ENCODE data around the gene FAN1.

FAN1 gene

DNA sequence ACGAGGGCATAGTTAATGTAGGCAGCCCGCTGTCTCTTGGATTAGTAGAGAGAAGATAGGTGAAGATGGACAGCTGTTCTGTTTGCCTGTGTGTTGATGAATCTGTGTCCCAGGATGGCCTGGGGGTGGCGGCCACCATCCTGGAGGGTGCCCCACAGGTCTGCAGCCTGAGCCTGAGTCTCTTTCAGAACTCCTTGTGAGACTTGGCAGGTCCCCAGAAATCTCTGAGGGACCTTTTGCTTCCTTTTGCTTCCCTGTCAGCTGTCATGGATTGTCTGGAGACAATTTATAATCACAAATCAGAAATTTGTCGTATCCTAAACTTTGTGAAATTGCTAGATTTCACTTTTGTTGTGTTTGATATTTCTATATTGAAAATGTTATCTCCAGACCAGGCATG, 17.4 kb downstream of the FAN1 start:
- no peak for DNase-seq (ENCODE audit: low spot score)

DNA sequence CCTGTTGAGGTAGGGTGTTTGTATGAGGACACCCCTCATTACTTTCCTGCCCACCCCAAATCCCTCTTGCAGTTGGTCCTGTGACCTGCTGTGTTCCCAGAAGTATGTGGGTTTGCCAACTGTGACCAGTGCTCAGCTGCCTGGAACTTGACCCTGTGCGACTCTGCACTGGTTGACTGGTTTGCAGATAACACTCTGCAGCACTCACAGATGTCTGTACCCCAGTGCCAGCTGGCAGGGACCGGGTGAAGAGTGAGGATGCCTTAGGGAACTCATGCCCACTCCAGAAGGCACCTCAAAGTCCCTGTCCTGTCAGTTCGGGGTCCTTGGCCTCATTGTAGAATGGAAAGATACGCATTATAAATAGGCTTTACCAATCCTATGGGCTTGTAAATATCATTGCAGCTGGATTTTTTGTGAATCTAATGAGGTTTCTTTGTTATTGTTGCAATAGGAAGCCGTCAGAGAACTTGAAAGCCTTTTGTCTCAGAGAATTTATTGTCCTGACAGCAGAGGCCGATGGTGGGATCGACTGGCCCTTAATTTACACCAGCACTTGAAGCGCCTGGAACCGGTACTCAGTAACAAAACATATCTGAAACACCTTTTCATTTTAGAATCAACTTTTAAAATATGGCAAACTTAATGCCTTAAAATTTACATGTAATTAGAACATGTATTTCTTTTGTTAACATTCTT, 18.2 kb downstream of the FAN1 start:
- no peak for DNase-seq (ENCODE audit: low spot score)

GRCh38 chr15:30922480-30923311, 19.0 kb downstream of the FAN1 start:
- peak; percentile 13 for DNase-seq (ENCODE audit: low spot score)

GRCh38 chr15:30923429-30923828, 19.7 kb downstream of the FAN1 start:
- no peak for DNase-seq (ENCODE audit: low spot score)

- DNase-seq (ENCODE audit: low spot score) = no peak
Observed at GRCh38 chr15:30924353-30924752, 20.6 kb downstream of the FAN1 start.

DNA sequence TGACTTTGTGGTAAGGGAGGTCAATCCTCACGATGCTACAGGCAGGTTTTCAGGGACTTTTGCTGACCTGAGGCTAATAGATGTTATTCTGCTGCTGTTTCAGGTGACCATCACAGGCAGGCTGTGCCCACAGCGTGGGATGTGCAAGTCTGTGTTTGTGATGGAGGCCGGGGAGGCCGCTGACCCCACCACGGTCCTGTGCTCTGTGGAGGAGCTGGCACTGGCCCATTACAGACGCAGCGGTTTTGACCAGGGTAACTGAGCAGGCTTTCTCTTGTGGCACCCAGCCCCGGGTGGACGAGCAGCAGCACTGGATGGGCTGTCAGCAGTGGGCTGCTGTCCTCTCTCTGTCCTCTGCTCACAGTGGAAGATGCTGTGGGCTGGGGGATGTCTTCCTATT, 22.0 kb downstream of the FAN1 start:
- DNase-seq (ENCODE audit: low spot score) = no peak

DNA sequence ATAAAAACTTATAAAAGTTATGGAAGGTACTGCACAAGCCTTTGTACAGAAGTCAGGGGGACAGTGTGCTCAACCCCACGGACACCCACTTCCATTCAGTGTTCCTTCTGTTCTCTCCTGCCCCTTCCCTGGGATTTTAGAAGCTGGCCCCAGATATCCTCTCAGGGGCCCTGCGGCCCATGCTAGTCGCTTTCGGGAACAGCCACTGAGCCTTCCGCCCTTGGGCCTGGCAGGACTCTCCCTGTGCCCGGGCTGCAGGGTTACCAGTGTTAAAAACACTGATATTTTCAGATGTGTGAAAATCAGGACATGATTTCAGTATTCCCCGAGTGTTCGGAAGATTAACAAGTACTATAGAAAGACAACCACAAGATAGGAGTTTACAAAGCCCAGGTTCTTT, 22.4 kb downstream of the FAN1 start:
- DNase-seq (ENCODE audit: low spot score) = no peak

- no peak for DNase-seq (ENCODE audit: low spot score)
Observed at GRCh38 chr15:30927148-30927761, 23.5 kb downstream of the FAN1 start.

GRCh38 chr15:30928076-30928475, 24.4 kb downstream of the FAN1 start:
- DNase-seq (ENCODE audit: low spot score) = no peak

- peak; percentile 25 for DNase-seq (ENCODE audit: low spot score)
Observed at GRCh38 chr15:30929064-30929669, 25.5 kb downstream of the FAN1 start.

GRCh38 chr15:30929982-30930381, 26.3 kb downstream of the FAN1 start:
- DNase-seq (ENCODE audit: low spot score) = no peak

DNA sequence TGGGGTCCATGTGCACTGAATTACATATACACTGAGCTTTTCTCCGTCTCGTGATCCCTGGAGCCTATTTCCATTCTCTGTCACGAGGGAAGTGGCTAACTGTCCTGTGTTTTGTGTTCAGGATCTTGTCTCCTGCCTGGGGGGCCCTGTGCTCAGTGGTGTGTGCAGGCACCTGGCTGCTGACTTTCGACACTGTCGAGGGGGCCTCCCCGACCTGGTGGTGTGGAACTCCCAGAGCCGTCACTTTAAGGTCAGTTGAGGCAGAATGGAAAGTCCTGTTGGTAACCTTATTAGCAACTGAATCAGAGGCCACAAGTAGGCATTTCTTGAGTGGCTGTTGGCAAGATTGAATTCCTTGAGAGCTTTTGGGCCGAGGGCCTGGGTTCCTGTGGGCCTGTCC, 26.7 kb downstream of the FAN1 start:
- DNase-seq (ENCODE audit: low spot score) = no peak

DNA sequence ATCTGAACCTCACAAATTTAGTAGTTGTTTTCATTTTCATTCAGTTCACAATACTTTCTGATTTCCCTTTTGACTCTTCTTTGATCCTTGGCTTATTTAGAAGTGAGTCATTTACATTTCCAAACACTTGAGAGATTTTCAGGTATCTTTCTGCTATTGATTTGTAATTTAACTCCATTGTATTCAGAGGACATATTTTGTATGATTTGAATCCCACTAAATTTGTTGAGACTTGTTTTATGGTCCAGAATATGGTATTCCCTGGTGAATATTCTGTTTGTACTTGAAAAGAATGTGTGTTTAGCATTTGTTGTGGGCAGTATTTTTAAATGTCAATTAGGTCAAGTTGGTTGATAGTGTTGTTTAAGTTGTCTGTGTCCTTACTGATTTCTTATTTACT, 29.6 kb downstream of the FAN1 start:
- DNase-seq (ENCODE audit: low spot score) = no peak

GRCh38 chr15:30939161-30939560, 35.4 kb downstream of the FAN1 start:
- no peak for DNase-seq (ENCODE audit: low spot score)

DNA sequence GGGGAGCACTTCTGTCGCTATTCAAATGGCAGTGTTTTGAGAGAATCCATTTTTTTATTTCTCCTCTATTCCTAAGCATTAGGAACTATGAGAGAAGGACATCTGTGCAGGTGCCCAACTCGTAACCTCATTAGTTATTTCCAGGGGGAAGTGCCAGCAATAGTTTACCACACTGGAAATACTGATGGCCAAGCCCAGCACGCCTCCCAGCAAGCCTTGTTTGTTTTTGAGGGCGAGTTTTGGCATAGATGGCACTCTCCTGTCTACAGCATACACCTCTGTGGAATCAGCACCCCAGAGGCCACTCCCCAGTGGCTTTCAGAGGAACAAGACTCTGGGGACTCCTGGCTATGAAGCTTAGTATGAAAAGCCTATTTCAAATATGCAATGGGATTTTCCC, 36.6 kb downstream of the FAN1 start:
- peak; percentile 33 for DNase-seq (ENCODE audit: low spot score)

DNA sequence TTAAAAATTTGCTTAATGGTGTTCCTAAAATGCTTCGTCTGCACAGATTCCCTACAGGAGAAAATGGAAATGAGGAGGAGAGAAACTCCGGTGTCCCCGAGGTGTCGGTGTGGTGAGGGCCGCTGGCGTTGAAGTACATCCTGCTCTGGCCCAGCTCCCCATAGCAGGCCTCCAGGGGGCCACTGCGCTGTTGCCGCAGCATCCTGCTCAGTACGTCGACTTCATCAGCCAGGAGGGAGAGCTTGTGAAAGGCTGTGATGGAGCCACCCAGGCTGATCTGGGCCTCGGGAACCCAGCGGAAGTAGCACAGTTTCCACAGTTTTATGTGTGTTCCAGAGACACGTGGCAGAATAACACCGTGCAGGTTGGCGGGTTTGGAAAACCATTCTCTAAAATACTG, 37.8 kb downstream of the FAN1 start:
- no peak for DNase-seq (ENCODE audit: low spot score)

DNA sequence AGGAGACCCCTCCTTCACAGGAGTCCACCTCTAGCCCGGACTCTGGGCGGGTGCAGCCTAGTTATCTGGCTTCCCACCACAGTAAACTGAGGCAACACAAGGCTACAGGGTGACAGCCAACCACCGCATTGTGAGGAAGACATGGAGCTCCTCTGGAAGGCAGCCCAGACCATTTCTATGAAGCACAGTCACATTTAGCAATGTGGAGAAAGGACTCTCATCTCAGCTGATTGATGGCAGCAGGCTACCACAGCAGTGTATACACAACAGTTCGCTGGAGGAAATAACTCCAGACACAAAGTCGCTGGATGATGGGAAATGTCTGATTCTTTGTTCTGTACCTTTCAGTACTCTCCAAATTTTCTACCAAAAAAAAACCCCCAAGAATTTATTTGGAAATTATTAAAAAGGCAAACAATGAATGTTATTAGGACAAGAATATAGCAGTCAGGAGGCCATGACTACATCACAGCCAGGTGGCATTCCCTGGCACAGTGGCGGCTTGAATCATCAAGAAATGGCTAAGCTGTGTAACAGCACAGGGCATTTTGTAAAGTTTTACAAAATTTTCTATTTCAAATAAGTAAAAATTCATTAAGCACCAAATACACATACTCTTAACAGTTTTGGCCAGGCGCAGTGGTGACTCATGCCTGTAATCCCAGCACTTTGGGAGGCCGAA, 40.1 kb downstream of the FAN1 start:
- DNase-seq (ENCODE audit: low spot score) = no peak

- DNase-seq (ENCODE audit: low spot score) = no peak
Observed at GRCh38 chr15:30953183-30953582, 49.5 kb downstream of the FAN1 start.

DNA sequence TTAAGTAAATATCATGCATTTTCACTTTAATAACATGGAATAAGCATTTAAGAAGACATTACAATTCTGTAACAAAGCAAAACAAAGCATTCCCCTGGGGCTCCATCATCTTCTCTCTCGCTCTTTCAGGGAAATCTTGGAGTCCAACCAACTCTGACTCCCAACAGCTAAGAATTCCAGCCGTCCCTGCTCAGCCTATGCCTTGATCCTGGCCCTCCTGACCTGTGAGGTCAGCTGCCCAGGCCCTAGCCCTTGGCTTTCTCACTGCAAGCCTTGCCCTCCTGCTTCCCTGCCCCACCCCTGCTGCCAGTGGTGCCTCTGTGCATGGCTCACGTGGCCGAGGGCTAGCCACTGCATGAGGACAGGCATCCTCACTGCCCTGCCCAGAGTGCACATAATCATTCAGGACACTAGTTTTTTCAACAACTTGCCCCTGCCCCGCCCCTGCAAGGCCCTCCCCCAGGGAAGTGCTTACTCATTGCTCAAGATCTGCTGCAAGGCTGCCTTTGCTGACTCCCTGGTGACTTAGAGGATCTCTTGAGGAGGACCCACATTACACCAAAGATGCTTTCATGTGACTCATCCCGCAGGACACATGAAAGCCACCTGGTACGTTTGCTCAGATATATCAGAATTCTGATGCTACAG, 50.1 kb downstream of the FAN1 start:
- no peak for DNase-seq (ENCODE audit: low spot score)

GRCh38 chr15:30954674-30955073, 51.0 kb downstream of the FAN1 start:
- DNase-seq (ENCODE audit: low spot score) = no peak
